ENCODE data around the gene TAF4. TPM values are rescaled to one million over a fixed set of nuclear protein-coding genes. Genes with fewer than 3 reads are reported as not detected.

Gene TAF4
- total and polyA plus RNA-seq, 2 of the 13 experiments (the other 11 are each of a cell fraction or from before 2014, with no cell fraction given): 5.9 to 12.0 TPM

DNA sequence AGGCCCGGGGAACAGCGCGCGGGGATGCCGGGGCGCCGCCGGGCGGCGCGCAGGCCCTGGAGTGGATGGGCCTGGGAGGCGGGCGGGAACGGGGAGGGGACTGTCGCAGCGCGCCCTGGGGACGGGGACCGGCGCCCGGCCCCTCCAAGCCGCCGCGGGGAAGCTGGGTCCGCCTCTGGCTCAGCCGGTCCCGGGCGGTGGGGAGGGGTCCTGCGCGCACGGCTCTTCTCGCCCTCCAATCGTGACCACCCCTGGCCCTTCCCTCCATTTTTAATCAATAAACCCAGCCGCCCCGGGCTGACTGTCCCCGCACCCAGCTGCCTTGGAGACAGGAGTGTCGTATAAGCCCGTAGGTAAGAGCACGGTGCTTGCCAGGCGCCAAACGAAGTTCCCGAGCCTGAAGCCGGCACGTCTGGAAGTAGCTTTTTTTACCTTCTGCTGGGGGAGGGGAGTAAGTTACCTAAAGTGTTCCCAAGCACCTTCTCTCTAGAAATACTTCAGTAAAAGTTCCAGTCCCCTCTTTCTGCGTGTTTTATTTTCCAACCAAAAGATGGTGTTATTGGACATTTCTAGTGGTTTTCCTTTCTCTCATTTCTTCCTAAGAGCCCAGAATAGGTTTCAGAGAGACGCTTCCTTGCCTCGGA, 780 bp upstream of the TAF4 start (continued):
- TF ChIP-seq, protein P1, sequence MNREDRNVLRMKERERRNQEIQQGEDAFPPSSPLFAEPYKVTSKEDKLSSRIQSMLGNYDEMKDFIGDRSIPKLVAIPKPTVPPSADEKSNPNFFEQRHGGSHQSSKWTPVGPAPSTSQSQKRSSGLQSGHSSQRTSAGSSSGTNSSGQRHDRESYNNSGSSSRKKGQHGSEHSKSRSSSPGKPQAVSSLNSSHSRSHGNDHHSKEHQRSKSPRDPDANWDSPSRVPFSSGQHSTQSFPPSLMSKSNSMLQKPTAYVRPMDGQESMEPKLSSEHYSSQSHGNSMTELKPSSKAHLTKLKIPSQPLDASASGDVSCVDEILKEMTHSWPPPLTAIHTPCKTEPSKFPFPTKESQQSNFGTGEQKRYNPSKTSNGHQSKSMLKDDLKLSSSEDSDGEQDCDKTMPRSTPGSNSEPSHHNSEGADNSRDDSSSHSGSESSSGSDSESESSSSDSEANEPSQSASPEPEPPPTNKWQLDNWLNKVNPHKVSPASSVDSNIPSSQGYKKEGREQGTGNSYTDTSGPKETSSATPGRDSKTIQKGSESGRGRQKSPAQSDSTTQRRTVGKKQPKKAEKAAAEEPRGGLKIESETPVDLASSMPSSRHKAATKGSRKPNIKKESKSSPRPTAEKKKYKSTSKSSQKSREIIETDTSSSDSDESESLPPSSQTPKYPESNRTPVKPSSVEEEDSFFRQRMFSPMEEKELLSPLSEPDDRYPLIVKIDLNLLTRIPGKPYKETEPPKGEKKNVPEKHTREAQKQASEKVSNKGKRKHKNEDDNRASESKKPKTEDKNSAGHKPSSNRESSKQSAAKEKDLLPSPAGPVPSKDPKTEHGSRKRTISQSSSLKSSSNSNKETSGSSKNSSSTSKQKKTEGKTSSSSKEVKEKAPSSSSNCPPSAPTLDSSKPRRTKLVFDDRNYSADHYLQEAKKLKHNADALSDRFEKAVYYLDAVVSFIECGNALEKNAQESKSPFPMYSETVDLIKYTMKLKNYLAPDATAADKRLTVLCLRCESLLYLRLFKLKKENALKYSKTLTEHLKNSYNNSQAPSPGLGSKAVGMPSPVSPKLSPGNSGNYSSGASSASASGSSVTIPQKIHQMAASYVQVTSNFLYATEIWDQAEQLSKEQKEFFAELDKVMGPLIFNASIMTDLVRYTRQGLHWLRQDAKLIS (CRISPR knock-in tag; IDR thresholded peaks at IDR 0.05): peak; percentile 73; the same call in 1 of the 2 replicates
- TF ChIP-seq, protein P2, sequence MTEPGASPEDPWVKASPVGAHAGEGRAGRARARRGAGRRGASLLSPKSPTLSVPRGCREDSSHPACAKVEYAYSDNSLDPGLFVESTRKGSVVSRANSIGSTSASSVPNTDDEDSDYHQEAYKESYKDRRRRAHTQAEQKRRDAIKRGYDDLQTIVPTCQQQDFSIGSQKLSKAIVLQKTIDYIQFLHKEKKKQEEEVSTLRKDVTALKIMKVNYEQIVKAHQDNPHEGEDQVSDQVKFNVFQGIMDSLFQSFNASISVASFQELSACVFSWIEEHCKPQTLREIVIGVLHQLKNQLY (CRISPR knock-in tag; IDR thresholded peaks at IDR 0.05): no peak
- TF ChIP-seq ZNF414 (CRISPR knock-in tag; IDR thresholded peaks at IDR 0.05) (peak; percentile 75; the same call in 1 of the 2 replicates), ZFX (CRISPR knock-in tag; IDR thresholded peaks at IDR 0.05; ENCODE audit: low read depth) (peak; percentile 27; the same call in 1 of the 2 replicates), HMGXB3 (CRISPR knock-in tag; IDR thresholded peaks at IDR 0.05; ENCODE audit: borderline replicate concordance) (no peak), ZZZ3 (CRISPR knock-in tag; IDR thresholded peaks at IDR 0.05; ENCODE audit: borderline replicate concordance) (no peak), PAWR (CRISPR knock-in tag; IDR thresholded peaks at IDR 0.05; ENCODE audit: borderline replicate concordance) (0 out of 2 replicates have a peak, but pooled peaks have one; percentile 5), ZNF816 (CRISPR knock-in tag; IDR thresholded peaks at IDR 0.05; ENCODE audit: borderline replicate concordance) (no peak), POLR2AphosphoS2 (IDR thresholded peaks at IDR 0.05; ENCODE audit: low read depth, low read length) (no peak), MBD4 (IDR thresholded peaks at IDR 0.05; ENCODE audit: borderline replicate concordance, low read length) (no peak), SAFB2 (CRISPR knock-in tag; IDR thresholded peaks at IDR 0.05; ENCODE audit: borderline replicate concordance, low read depth) (no peak; the same call in 1 of the 2 replicates), ZNF326 (CRISPR knock-in tag; IDR thresholded peaks at IDR 0.05; ENCODE audit: borderline replicate concordance) (no peak), ZFY (CRISPR knock-in tag; IDR thresholded peaks at IDR 0.05) (peak; percentile 37; the same call in 1 of the 2 replicates), ZBTB7B (CRISPR knock-in tag; IDR thresholded peaks at IDR 0.05) (peak; percentile 24; the same call in 1 of the 2 replicates)
- TF ChIP-seq, protein P3, sequence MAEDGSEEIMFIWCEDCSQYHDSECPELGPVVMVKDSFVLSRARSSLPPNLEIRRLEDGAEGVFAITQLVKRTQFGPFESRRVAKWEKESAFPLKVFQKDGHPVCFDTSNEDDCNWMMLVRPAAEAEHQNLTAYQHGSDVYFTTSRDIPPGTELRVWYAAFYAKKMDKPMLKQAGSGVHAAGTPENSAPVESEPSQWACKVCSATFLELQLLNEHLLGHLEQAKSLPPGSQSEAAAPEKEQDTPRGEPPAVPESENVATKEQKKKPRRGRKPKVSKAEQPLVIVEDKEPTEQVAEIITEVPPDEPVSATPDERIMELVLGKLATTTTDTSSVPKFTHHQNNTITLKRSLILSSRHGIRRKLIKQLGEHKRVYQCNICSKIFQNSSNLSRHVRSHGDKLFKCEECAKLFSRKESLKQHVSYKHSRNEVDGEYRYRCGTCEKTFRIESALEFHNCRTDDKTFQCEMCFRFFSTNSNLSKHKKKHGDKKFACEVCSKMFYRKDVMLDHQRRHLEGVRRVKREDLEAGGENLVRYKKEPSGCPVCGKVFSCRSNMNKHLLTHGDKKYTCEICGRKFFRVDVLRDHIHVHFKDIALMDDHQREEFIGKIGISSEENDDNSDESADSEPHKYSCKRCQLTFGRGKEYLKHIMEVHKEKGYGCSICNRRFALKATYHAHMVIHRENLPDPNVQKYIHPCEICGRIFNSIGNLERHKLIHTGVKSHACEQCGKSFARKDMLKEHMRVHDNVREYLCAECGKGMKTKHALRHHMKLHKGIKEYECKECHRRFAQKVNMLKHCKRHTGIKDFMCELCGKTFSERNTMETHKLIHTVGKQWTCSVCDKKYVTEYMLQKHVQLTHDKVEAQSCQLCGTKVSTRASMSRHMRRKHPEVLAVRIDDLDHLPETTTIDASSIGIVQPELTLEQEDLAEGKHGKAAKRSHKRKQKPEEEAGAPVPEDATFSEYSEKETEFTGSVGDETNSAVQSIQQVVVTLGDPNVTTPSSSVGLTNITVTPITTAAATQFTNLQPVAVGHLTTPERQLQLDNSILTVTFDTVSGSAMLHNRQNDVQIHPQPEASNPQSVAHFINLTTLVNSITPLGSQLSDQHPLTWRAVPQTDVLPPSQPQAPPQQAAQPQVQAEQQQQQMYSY (CRISPR knock-in tag; IDR thresholded peaks at IDR 0.05): no peak

All from HepG2 (cell line).